ENCODE measurements around the gene TBXAS1.

The TBXAS1 gene

GRCh38 chr7:139950881-139951525, 121.9 kb downstream of the TBXAS1 start:
- POLR2A ChIA-PET = no interaction called here
- CTCF ChIA-PET = no interaction called here
- DNase-seq (ENCODE audit: extremely low spot score) = no peak
- TF ChIP-seq CTCF (IDR thresholded peaks at IDR 0.05; ENCODE audit: control extremely low read depth, extremely low read depth, low read depth, missing control alignments) = no peak

GRCh38 chr7:139953229-139953628, 124.2 kb downstream of the TBXAS1 start:
- POLR2A ChIA-PET = interaction anchor here (0.7 kb wide), 1 partner anchor 107 kb away, joined by 3 read pairs; no protein-coding TSS in a partner anchor
- CTCF ChIA-PET = interaction anchor here (0.7 to 1.5 kb wide), 6 partner anchors 8 to 101 kb away, joined by 3 to 4 read pairs (median 4); no protein-coding TSS in a partner anchor
- TF ChIP-seq CTCF (IDR thresholded peaks at IDR 0.05; ENCODE audit: control extremely low read depth, extremely low read depth, low read depth, missing control alignments) = no peak

GRCh38 chr7:139955109-139955820, 126.2 kb downstream of the TBXAS1 start:
- CTCF ChIA-PET = interaction anchor here (1.5 kb wide), 1 partner anchor 17 kb away, joined by 4 read pairs; no protein-coding TSS in a partner anchor
- TF ChIP-seq CTCF (IDR thresholded peaks at IDR 0.05; ENCODE audit: control extremely low read depth, extremely low read depth, low read depth, missing control alignments) = no peak
- DNase-seq (ENCODE audit: extremely low spot score) = no peak
- POLR2A ChIA-PET = no interaction called here

More at GRCh38 chr7:139953229-139953628, 124.2 kb downstream of the TBXAS1 start:
- DNase-seq (ENCODE audit: extremely low spot score) = no peak

- no peak for TF ChIP-seq CTCF (IDR thresholded peaks at IDR 0.05; ENCODE audit: control extremely low read depth, extremely low read depth, low read depth, missing control alignments)
- ChIA-PET POLR2A (no interaction called here), CTCF (no interaction called here)
- DNase-seq (ENCODE audit: extremely low spot score) = no peak
These were observed 129.7 kb downstream of the TBXAS1 start for GRCh38 chr7:139958599-139959284.

GRCh38 chr7:139959285-139959628, 130.2 kb downstream of the TBXAS1 start:
- DNase-seq (ENCODE audit: extremely low spot score) = no peak
- no peak for TF ChIP-seq CTCF (IDR thresholded peaks at IDR 0.05; ENCODE audit: control extremely low read depth, extremely low read depth, low read depth, missing control alignments)
- POLR2A ChIA-PET = no interaction called here
- CTCF ChIA-PET = interaction anchor here (1.0 kb wide), 1 partner anchor 28 kb away, joined by 3 read pairs; no protein-coding TSS in a partner anchor

- TF ChIP-seq CTCF (IDR thresholded peaks at IDR 0.05; ENCODE audit: control extremely low read depth, extremely low read depth, low read depth, missing control alignments) = no peak
- ChIA-PET POLR2A (no interaction called here), CTCF (interaction anchor here (1.0 kb wide), 1 partner anchor 27 kb away, joined by 3 read pairs; no protein-coding TSS in a partner anchor)
- no peak for DNase-seq (ENCODE audit: extremely low spot score)
These were observed 130.7 kb downstream of the TBXAS1 start for GRCh38 chr7:139959718-139960117.
